GM19043 (cell line): Measurements from ENCODE around the gene EFEMP2.

Source experiments
- ATAC-seq: cut with Tn5 transposase; IDR thresholded peaks from one replicate; pipeline ENCODE4 v1.9.1; 2021; ENCODE audit warnings: low read depth; ENCODE audit not compliant: unreplicated experiment

Gene EFEMP2

GRCh38 chr11:65867284-65868071 is 5.1 kb downstream of the EFEMP2 start:
- no peak for ATAC-seq

- no peak for ATAC-seq
These were observed 5.9 kb downstream of the EFEMP2 start for GRCh38 chr11:65866509-65867283.

- ATAC-seq = no peak
These were observed 6.9 kb downstream of the EFEMP2 start for GRCh38 chr11:65865550-65866172.

GRCh38 chr11:65864706-65865471 is 7.7 kb downstream of the EFEMP2 start:
- no peak for ATAC-seq

GRCh38 chr11:65863889-65864705 is 8.5 kb downstream of the EFEMP2 start:
- ATAC-seq = no peak

GRCh38 chr11:65862941-65863888 is 9.4 kb downstream of the EFEMP2 start:
- ATAC-seq = no peak

- ATAC-seq = no peak
These were observed 10.3 kb downstream of the EFEMP2 start for GRCh38 chr11:65862191-65862735.

- ATAC-seq = no peak
These were observed 10.9 kb downstream of the EFEMP2 start for GRCh38 chr11:65861533-65862183.

- ATAC-seq = no peak
These were observed 11.5 kb downstream of the EFEMP2 start for GRCh38 chr11:65861165-65861505.

- ATAC-seq = peak; percentile 25
These were observed 12.1 kb downstream of the EFEMP2 start, which contains the start of gene MUS81 for GRCh38 chr11:65860278-65861164. Gene MUS81 (plus strand): TSS chr11:65860433. CDS start chr11:65860754, 321 bp downstream.

- ATAC-seq = no peak
These were observed 12.8 kb downstream of the EFEMP2 start for GRCh38 chr11:65859812-65860277.

- ATAC-seq = peak; percentile 51
These were observed 13.3 kb downstream of the EFEMP2 start for GRCh38 chr11:65859095-65859811.

- ATAC-seq = no peak
These were observed 13.9 kb downstream of the EFEMP2 start for GRCh38 chr11:65858681-65859087.

GRCh38 chr11:65857853-65858680 is 14.5 kb downstream of the EFEMP2 start, which contains the start of gene CFL1:
Gene CFL1 (minus strand): TSS chr11:65858180. CDS start chr11:65858099, 81 bp downstream.
- peak; percentile 38 for ATAC-seq

- no peak for ATAC-seq
These were observed 15.1 kb downstream of the EFEMP2 start for GRCh38 chr11:65857500-65857852.
